B cell (primary cell): ENCODE results near the gene PAPOLB. TPM values are rescaled to one million over a fixed set of nuclear protein-coding genes. Genes with fewer than 3 reads are reported as not detected.

Experiments used
- ATAC-seq: fragments of 200-7000 bp; cut with Tn5 transposase; one replicate; pipeline ENCODE4 v1.10.0; 2021; ENCODE audit warnings: low read depth, mild to moderate bottlenecking, moderate number of reproducible peaks, moderate library complexity
- CTCF ChIA-PET: fragments of 350-600 bp; sonication (Branson Sonifier 250); formaldehyde crosslinking; loops from one replicate; lab custom pipeline; 2021; ENCODE audit warnings: antibody characterized with exemption, inconsistent platforms; lab: Charles Lee
- POLR2A ChIA-PET: fragments of 350-600 bp; sonication (Branson Sonifier 250); formaldehyde crosslinking; loops from one replicate; lab custom pipeline; 2021; ENCODE audit warnings: antibody characterized with exemption; lab: Charles Lee
- DNase-seq: peaks from one replicate; pipeline ENCODE4 v3.0.0; 2013
- H2AFZ ChIP-seq: 2 replicates; pipeline ENCODE4 v1.6.1; 2012; ENCODE audit warnings: mild to moderate bottlenecking, low read depth, low read length; ENCODE audit not compliant: insufficient read depth, poor library complexity, severe bottlenecking
- H3K27ac ChIP-seq, 2 donors: 1 replicate in 1 of 2; 2 replicates in 1 of 2; pipeline ENCODE4 v1.5.1; 2012 to 2013; ENCODE audit warnings: low read length in 2 of 2, mild to moderate bottlenecking in 2 of 2, moderate library complexity in 1 of 2
- H3K27me3 ChIP-seq, 4 experiments: fragments of 200-600 bp in 1 of 4; sonication (generic) in 1 of 4; replicated peaks in 1 of 4; 1 replicate in 2 of 4; 2 replicates in 2 of 4; pipeline versions ENCODE4 v1.6.1 to v1.7.0; 2013 to 2016; ENCODE audit warnings: low read length in 3 of 4, mild to moderate bottlenecking in 2 of 4, mixed read lengths in 1 of 4, moderate library complexity in 1 of 4; ENCODE audit not compliant: insufficient read depth in 4 of 4, control insufficient read depth in 3 of 4; ENCODE audit errors: control extremely low read depth in 1 of 4
- H3K36me3 ChIP-seq, 2 experiments: replicated peaks in 1 of 2; 1 replicate in 1 of 2; 2 replicates in 1 of 2; pipeline versions ENCODE4 v1.6.1 to v1.7.1; 2013; ENCODE audit warnings: low read length in 1 of 2; ENCODE audit not compliant: insufficient read depth in 2 of 2, control insufficient read depth in 1 of 2; ENCODE audit errors: control extremely low read depth in 1 of 2, extremely low read depth in 1 of 2
- H3K4me1 ChIP-seq, 2 donors: fragments of 200-600 bp in 1 of 2; sonication (generic) in 1 of 2; 1 replicate in 1 of 2; 2 replicates in 1 of 2; pipeline versions ENCODE4 v1.5.1 to v1.6.1; 2013 to 2017; ENCODE audit warnings: low read length in 2 of 2; ENCODE audit not compliant: control insufficient read depth in 2 of 2, insufficient read depth in 2 of 2
- H3K4me2 ChIP-seq: replicated peaks from 2 replicates; pipeline ENCODE3; 2012; ENCODE audit warnings: mild to moderate bottlenecking, low read depth, low read length; ENCODE audit not compliant: poor library complexity, severe bottlenecking
- H3K4me3 ChIP-seq, 5 experiments: fragments of 200-600 bp in 1 of 5; sonication (generic) in 1 of 5; 1 replicate in 3 of 5; 2 replicates in 2 of 5; pipeline versions ENCODE4 v1.5.1 to v1.7.0; 2011 to 2016; ENCODE audit warnings: low read length in 4 of 5, mild to moderate bottlenecking in 4 of 5, low read depth in 2 of 5, control low read depth in 1 of 5, moderate library complexity in 1 of 5; ENCODE audit not compliant: insufficient read depth in 1 of 5; ENCODE audit errors: control extremely low read depth in 1 of 5, extremely low read depth in 1 of 5
- H3K79me2 ChIP-seq: fragments of 200-600 bp; sonication (generic); one replicate; pipeline ENCODE4 v1.6.0; 2016; ENCODE audit warnings: low read length; ENCODE audit not compliant: control insufficient read depth, insufficient read depth
- H3K9ac ChIP-seq: fragments of 200-600 bp; sonication (generic); 2 replicates; pipeline ENCODE4 v1.6.1; 2017; ENCODE audit warnings: mild to moderate bottlenecking, low read length, moderate library complexity
- H3K9me3 ChIP-seq, 3 donors: one replicate each; pipeline versions ENCODE4 v1.6.1 to v1.7.1; 2013; ENCODE audit warnings: low read length in 2 of 3; ENCODE audit not compliant: control insufficient read depth in 2 of 3, insufficient read depth in 1 of 3; ENCODE audit errors: control extremely low read depth in 1 of 3
- H4K20me1 ChIP-seq: 2 replicates; pipeline ENCODE4 v1.6.0; 2012; ENCODE audit warnings: mild to moderate bottlenecking, low read length; ENCODE audit not compliant: insufficient read depth, control insufficient read depth, poor library complexity, severe bottlenecking
- H3K27ac Mint-ChIP-seq: one replicate; pipeline ENCODE4 v1.8.0; 2021; ENCODE audit warnings: mixed read lengths
- H3K27me3 Mint-ChIP-seq: one replicate; pipeline ENCODE4 v1.8.0; 2021; ENCODE audit warnings: mixed read lengths
- H3K4me1 Mint-ChIP-seq: one replicate; pipeline ENCODE4 v1.8.0; 2021; ENCODE audit warnings: mixed read lengths
- H3K4me3 Mint-ChIP-seq: one replicate; pipeline ENCODE4 v1.8.0; 2021; ENCODE audit warnings: mixed read lengths
- H3K9me3 Mint-ChIP-seq: one replicate; pipeline ENCODE4 v1.8.0; 2022; ENCODE audit warnings: mixed read lengths; ENCODE audit not compliant: insufficient read depth
- EZH2 ChIP-seq: IDR thresholded peaks from 2 replicates; pipeline ENCODE4 v1.6.1; 2012; ENCODE audit warnings: borderline replicate concordance, low read depth, mild to moderate bottlenecking, moderate library complexity, low read length; ENCODE audit not compliant: insufficient read depth, poor library complexity, severe bottlenecking
- WGBS: methylation state at CpG from one replicate; pipeline ENCODE4 v1.1.5; 2013; ENCODE audit warnings: missing lambda C conversion rate; ENCODE audit not compliant: insufficient coverage; 5-methylcytosine and 5-hydroxymethylcytosine counted together
- intact Hi-C: fragments of 100-400 bp; cut with micrococcal nuclease; formaldehyde crosslinking; loops from one replicate; pipeline ENCODE4 v1.10.0; 2022
- polyA plus RNA-seq: library from polyadenylated mRNA; depleted of rRNA; stranded (reverse); fragments of >200 nt; gene quantifications from 2 replicates; pipeline ENCODE4 v1.2.3, GENCODE V29; 2012
- total RNA-seq, 2 donors: library from RNA; stranded (reverse); fragments of 120-200 nt in 1 of 2; gene quantifications; 1 replicate in 1 of 2; 2 replicates in 1 of 2; pipeline versions ENCODE4 v1.2.3 to v1.2.4, GENCODE V29; 2013 to 2022
- TF ChIP-seq, protein P1 (sequence below): fragments of 200-600 bp; IDR thresholded peaks from one replicate; pipeline ENCODE4 v1.8.0; 2022; ENCODE audit warnings: antibody characterized with exemption, mild to moderate bottlenecking

The PAPOLB gene
- total and polyA plus RNA-seq, 2 donors (not counting 1 experiment from before 2014, with no cell fraction given) = not detected

DNA sequence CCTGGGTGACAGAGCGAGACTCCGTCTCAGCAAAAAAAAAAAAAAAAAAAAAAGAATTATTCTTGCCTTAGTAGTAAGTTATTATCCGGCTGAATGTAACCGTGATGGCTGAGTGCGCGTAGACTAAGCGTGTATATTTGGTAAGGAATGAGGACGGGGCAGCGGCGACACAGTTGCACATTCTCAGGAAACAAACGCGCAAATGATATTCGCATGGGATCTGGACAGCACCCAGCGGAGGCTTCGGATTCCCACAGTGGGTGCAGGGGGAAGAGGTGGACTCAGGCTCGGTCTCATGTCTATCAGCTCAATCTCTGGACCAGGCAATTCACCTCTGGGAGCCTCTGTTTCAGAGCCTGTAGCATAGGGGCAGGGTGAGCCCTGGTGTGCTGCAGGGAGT is 29.1 kb downstream of the PAPOLB start:
- CTCF ChIA-PET = interaction anchor here (0.8 kb wide), 1 partner anchor 253 kb away, joined by 3 read pairs; no protein-coding TSS in a partner anchor
- ATAC-seq (no peak), DNase-seq (no peak)
- Histone ChIP-seq H3K4me1 (no peaks in the 10 kb centered on the region), H3K9ac (no peak overlapping the region), H3K27ac (no peak overlapping the region), H3K79me2 (no peaks in the 10 kb centered on the region), H3K4me3 (no peak overlapping the region), H3K9me3 (peaks cover 0 to 14% (median 0%) of the 10 kb centered on the region in 3 donors), H4K20me1 (no peaks in the 10 kb centered on the region), H3K36me3 (no peaks in the 10 kb centered on the region), H3K4me2 (no peak overlapping the region), H2AFZ (no peak overlapping the region), H3K27me3 (no peaks in the 10 kb centered on the region)
- WGBS = 97% methylated on average over 16 of the region's 16 CpGs
- intact Hi-C loops = loop anchor here (5.0 kb wide), 1 partner anchor 620 kb away; no protein-coding TSS in a partner anchor
- POLR2A ChIA-PET = no interaction called here
- no peaks in the 10 kb centered on the region for H3K4me1 Mint-ChIP-seq
- no peak overlapping the region for H3K4me3 Mint-ChIP-seq
- H3K27ac Mint-ChIP-seq = no peak overlapping the region
- H3K27me3 Mint-ChIP-seq = no peaks in the 10 kb centered on the region
- no peak for TF ChIP-seq EZH2
- TF ChIP-seq, protein P1, sequence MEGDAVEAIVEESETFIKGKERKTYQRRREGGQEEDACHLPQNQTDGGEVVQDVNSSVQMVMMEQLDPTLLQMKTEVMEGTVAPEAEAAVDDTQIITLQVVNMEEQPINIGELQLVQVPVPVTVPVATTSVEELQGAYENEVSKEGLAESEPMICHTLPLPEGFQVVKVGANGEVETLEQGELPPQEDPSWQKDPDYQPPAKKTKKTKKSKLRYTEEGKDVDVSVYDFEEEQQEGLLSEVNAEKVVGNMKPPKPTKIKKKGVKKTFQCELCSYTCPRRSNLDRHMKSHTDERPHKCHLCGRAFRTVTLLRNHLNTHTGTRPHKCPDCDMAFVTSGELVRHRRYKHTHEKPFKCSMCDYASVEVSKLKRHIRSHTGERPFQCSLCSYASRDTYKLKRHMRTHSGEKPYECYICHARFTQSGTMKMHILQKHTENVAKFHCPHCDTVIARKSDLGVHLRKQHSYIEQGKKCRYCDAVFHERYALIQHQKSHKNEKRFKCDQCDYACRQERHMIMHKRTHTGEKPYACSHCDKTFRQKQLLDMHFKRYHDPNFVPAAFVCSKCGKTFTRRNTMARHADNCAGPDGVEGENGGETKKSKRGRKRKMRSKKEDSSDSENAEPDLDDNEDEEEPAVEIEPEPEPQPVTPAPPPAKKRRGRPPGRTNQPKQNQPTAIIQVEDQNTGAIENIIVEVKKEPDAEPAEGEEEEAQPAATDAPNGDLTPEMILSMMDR = no peak
- no peaks in the 10 kb centered on the region for H3K9me3 Mint-ChIP-seq

DNA sequence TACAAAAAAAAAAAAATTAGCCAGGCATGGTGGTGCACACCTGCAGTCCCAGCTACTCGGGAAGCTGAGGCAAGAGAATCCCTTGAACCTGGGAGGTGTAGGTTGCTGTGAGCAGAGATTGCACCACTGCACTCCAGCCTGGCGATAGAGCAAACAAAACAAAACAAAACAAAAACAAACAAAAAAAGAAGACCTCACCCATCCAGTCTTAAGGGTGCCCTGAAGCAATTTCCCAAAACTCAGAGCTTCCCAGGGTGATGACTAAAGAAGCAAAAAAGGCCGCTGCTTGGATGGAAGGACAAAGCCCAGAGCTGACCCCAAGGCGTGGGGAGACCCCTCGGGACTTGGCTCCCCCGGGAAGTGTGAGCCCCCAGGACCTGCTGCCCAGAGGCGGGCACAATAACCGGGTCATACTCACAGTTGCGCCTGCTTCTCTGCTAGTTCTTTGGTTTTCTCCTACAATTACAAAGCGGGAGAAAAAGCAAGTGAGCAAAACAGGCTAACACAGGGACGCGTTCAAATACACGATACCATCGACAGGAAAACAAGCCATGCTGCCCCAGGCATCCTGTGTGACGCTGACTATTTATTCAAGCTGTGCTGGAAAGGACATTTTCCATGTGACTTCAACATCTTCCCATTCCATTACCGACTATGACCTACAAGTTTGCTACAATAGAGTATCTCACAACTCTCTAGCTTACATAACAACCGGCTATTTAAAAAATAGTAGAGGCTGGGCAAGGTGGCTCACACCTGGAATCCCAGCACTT is 29.9 kb downstream of the PAPOLB start:
- TF ChIP-seq, protein P1 = no peak
- no peak for TF ChIP-seq EZH2
- H4K20me1 ChIP-seq = no peaks in the 10 kb centered on the region
- H3K4me1 ChIP-seq = no peaks in the 10 kb centered on the region
- no peak overlapping the region for H3K4me3 ChIP-seq
- H3K27ac Mint-ChIP-seq = no peak overlapping the region
- ChIA-PET CTCF (interaction anchor here (0.8 to 2.7 kb wide), 3 partner anchors 252 to 254 kb away, joined by 3 to 24 read pairs (median 3); no protein-coding TSS in a partner anchor), POLR2A (no interaction called here)
- no peaks in the 10 kb centered on the region for H3K79me2 ChIP-seq
- H3K27ac ChIP-seq = no peak overlapping the region
- no peaks in the 10 kb centered on the region for H3K27me3 Mint-ChIP-seq
- no peak overlapping the region for H3K4me3 Mint-ChIP-seq
- H3K36me3 ChIP-seq = no peaks in the 10 kb centered on the region
- no peak for ATAC-seq
- no peak for DNase-seq
- intact Hi-C loops = loop anchor here (5.0 kb wide), 1 partner anchor 620 kb away; no protein-coding TSS in a partner anchor
- H2AFZ ChIP-seq = no peak overlapping the region
- no peaks in the 10 kb centered on the region for H3K9me3 Mint-ChIP-seq
- H3K9me3 ChIP-seq = peaks cover 0 to 14% (median 0%) of the 10 kb centered on the region in 3 donors
- 92% methylated on average over 14 of the region's 17 CpGs for WGBS
- no peaks in the 10 kb centered on the region for H3K4me1 Mint-ChIP-seq
- no peak overlapping the region for H3K4me2 ChIP-seq
- H3K27me3 ChIP-seq = no peaks in the 10 kb centered on the region
- H3K9ac ChIP-seq = no peak overlapping the region
